ENCODE data around the gene TARS2.

The TARS2 gene

DNA sequence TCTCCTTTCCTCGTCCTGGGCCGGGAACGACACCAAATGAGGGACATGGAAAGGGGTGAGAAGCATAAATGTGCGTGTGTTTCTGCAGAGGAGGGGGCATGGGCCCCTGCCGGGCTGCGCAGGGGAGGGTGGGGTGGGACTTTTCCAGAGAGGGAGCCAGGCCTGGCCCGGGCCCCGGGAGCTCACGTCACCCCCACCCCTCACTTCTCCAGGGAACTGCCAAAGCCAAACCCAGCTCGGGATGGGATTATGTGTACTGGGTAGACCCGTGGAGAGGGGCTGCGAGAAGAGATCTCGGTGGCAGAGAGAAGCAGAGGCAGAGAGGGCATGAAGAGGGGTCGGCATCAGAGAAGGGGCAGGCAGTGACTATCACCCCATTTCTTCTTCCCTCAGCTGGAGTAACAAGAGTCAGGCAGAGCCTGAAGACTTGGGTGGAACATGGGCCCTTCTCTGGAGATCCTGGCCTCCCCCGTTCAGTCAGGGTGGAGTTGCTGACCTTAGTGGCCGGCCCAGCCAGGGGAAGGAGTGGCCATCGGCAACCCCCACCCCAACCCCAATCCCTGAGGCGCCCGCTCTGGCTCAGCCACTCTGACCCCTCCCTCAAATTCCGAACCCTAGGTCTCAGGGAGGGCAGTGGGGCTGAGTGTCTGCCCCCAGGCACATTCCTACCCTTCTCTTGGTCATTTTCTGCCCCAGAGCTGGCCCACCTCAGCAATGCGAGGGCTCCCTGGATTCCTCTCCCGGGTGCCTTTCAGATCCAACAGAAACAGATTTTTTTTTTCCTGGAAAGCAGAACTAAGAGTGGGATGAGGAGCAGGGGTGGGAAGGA, 63.2 kb downstream of the TARS2 start:
- no peak for TF ChIP-seq CTCF (IDR thresholded peaks at IDR 0.05; ENCODE audit: insufficient read depth, low read length, missing control alignments)
- POLR2A ChIA-PET = interaction anchor here (0.9 to 1.7 kb wide), 2 partner anchors 10 to 13 kb away, joined by 3 to 8 read pairs; no protein-coding TSS in a partner anchor
- no peak overlapping the region for H3K4me3 ChIP-seq (ENCODE audit: low read depth, low read length)
- no peak for DNase-seq (ENCODE audit: low read depth, low spot score)
- CTCF ChIA-PET = interaction anchor here (1.0 to 13.4 kb wide), 5 partner anchors 9 to 88 kb away, joined by 3 to 133 read pairs (median 7); no protein-coding TSS in a partner anchor

- CTCF ChIA-PET = interaction anchor here (0.9 to 13.4 kb wide), 9 partner anchors 8 to 296 kb away, joined by 3 to 133 read pairs (median 4); no protein-coding TSS in a partner anchor
- no peak overlapping the region for H3K4me3 ChIP-seq (ENCODE audit: low read depth, low read length)
- DNase-seq (ENCODE audit: low read depth, low spot score) = no peak
- POLR2A ChIA-PET = interaction anchor here (0.9 to 1.7 kb wide), 2 partner anchors 9 to 13 kb away, joined by 3 to 8 read pairs; no protein-coding TSS in a partner anchor
- TF ChIP-seq CTCF (IDR thresholded peaks at IDR 0.05; ENCODE audit: insufficient read depth, low read length, missing control alignments) = no peak
These were observed 64.0 kb downstream of the TARS2 start for GRCh38 chr1:150551051-150551783.

- ChIA-PET POLR2A (interaction anchor here (1.7 kb wide), 1 partner anchor 9 kb away, joined by 8 read pairs; no protein-coding TSS in a partner anchor), CTCF (interaction anchor here (0.9 to 13.4 kb wide), 9 partner anchors 8 to 296 kb away, joined by 3 to 133 read pairs (median 4); no protein-coding TSS in a partner anchor)
- TF ChIP-seq CTCF (IDR thresholded peaks at IDR 0.05; ENCODE audit: insufficient read depth, low read length, missing control alignments) = no peak
- no peak overlapping the region for H3K4me3 ChIP-seq (ENCODE audit: low read depth, low read length)
- no peak for DNase-seq (ENCODE audit: low read depth, low spot score)
These were observed 64.5 kb downstream of the TARS2 start for GRCh38 chr1:150551784-150552127.

- ChIA-PET POLR2A (interaction anchor here (1.7 kb wide), 1 partner anchor 8 kb away, joined by 8 read pairs; no protein-coding TSS in a partner anchor), CTCF (interaction anchor here (0.7 to 13.4 kb wide), 8 partner anchors 7 to 297 kb away, joined by 3 to 133 read pairs (median 4); no protein-coding TSS in a partner anchor)
- DNase-seq (ENCODE audit: low read depth, low spot score) = no peak
- H3K4me3 ChIP-seq (ENCODE audit: low read depth, low read length) = no peak overlapping the region
- no peak for TF ChIP-seq CTCF (IDR thresholded peaks at IDR 0.05; ENCODE audit: insufficient read depth, low read length, missing control alignments)
These were observed 65.1 kb downstream of the TARS2 start for GRCh38 chr1:150552128-150552910.

- no peak overlapping the region for H3K4me3 ChIP-seq (ENCODE audit: low read depth, low read length)
- no peak for DNase-seq (ENCODE audit: low read depth, low spot score)
- CTCF ChIA-PET = interaction anchor here (0.7 to 13.4 kb wide), 7 partner anchors 7 to 297 kb away, joined by 3 to 133 read pairs (median 4); no protein-coding TSS in a partner anchor
- POLR2A ChIA-PET = interaction anchor here (0.9 kb wide), 1 partner anchor 40 kb away, joined by 3 read pairs; no protein-coding TSS in a partner anchor
- TF ChIP-seq CTCF (IDR thresholded peaks at IDR 0.05; ENCODE audit: insufficient read depth, low read length, missing control alignments) = no peak
These were observed 65.7 kb downstream of the TARS2 start for GRCh38 chr1:150552911-150553289.
